ENCODE measurements around the gene FGF18.

- TF ChIP-seq CTCF (IDR thresholded peaks at IDR 0.05) (no peak), POLR2AphosphoS5 (IDR thresholded peaks at IDR 0.05) (no peak), EP300 (IDR thresholded peaks at IDR 0.05; ENCODE audit: low read depth) (no peak), POLR2A (IDR thresholded peaks at IDR 0.05) (no peak)
Observed at GRCh38 chr5:171495122-171495700, 75.8 kb downstream of the FGF18 start.
